GM12864 (cell line): ENCODE measurements around the gene CT47C1.
"Not testable (repeated sequence)": the region's sequence is repeated elsewhere in the genome, so short reads cannot be mapped to it uniquely, and the experiment has no call there.

Experiments
- DNase-seq: peaks from one replicate; pipeline ENCODE4 v3.0.0-alpha.2; 2011; ENCODE audit warnings: low read depth
- H3K4me3 ChIP-seq: 2 replicates; pipeline ENCODE4 v1.5.1; 2011; ENCODE audit warnings: mild to moderate bottlenecking, low read depth, low read length, control low read depth
- TF ChIP-seq, protein P1 (sequence below): IDR thresholded peaks from 2 replicates; pipeline ENCODE4 v1.5.1; 2011; ENCODE audit warnings: low read depth, mild to moderate bottlenecking, moderate library complexity, low read length, control low read depth, inconsistent platforms; ENCODE audit errors: missing control alignments

Gene CT47C1

DNA sequence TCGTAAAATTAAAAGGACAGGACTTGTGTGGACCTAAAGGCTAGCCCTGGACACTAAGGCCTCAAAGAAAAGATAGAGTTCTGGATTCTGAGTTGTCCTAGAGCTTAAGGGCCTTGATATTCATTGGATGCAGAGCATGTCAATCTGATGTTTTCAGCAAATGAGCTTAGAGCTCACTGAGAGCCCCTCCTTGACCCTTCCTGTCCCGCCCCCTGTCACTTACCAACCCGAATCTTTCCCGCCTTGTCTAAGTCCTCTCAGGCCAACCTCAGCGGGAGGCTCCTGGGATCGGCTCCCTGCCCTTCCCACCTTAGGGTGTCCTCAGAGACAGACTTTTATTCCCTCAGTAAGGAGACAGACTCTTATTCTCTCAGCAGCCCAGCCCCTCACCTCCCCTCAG lies at the start of gene CT47C1:
Gene CT47C1 (plus strand): TSS at position 250 of the 400 bp plus-strand sequence. CDS start 233 bp downstream, outside the sequence.
- H3K4me3 ChIP-seq: no peak within 1 kb of the TSS
- TF ChIP-seq, protein P1, sequence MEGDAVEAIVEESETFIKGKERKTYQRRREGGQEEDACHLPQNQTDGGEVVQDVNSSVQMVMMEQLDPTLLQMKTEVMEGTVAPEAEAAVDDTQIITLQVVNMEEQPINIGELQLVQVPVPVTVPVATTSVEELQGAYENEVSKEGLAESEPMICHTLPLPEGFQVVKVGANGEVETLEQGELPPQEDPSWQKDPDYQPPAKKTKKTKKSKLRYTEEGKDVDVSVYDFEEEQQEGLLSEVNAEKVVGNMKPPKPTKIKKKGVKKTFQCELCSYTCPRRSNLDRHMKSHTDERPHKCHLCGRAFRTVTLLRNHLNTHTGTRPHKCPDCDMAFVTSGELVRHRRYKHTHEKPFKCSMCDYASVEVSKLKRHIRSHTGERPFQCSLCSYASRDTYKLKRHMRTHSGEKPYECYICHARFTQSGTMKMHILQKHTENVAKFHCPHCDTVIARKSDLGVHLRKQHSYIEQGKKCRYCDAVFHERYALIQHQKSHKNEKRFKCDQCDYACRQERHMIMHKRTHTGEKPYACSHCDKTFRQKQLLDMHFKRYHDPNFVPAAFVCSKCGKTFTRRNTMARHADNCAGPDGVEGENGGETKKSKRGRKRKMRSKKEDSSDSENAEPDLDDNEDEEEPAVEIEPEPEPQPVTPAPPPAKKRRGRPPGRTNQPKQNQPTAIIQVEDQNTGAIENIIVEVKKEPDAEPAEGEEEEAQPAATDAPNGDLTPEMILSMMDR: no peak

GRCh38 chrX:119025900-119026299 lies 46.9 kb upstream of the CT47C1 start:
- DNase-seq: no peak
- H3K4me3 ChIP-seq: no peak overlapping the region
- TF ChIP-seq, protein P1: no peak

More for the DNA sequence above, at the start of gene CT47C1:
- DNase-seq: no peak

GRCh38 chrX:119026344-119026743 lies 46.4 kb upstream of the CT47C1 start:
- H3K4me3 ChIP-seq, DNase-seq: not testable (repeated sequence)

DNA sequence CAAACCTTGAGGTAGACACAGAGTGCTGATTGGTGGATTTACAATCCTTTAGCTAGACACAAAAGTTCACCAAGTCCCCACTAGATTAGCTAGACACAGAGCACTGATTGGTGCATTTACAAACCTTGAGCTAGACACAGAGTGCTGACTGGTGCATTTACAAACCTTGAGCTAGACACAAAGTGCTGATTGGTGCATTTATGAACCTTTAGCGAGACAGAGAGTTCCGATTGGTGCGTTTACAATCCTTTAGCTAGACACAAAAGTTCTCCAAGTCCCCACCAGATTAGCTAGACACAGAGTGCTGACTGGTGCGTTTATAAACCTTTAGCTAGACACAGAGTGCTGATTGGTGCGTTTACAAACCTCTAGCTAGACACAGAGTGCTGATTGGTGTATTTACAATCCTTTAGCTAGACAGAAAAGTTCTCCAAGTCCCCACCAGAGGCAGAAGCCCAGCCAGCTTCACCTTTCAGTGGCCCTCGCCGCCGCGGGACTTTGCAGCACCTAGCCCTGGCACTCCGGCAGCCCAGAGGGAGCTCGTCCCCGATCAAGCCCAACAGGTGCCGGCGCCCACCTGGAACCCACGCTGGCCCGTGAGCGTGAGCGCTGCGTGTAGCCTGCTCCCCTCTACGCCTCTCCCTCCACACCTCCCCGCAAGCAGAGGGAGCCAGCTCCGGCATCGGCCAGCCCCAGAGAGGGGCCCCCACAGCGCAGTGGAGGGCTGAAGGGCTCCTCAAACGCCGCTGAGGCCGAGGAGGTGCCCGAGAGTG lies 44.6 kb upstream of the CT47C1 start:
- DNase-seq, H3K4me3 ChIP-seq: not testable (repeated sequence)

DNA sequence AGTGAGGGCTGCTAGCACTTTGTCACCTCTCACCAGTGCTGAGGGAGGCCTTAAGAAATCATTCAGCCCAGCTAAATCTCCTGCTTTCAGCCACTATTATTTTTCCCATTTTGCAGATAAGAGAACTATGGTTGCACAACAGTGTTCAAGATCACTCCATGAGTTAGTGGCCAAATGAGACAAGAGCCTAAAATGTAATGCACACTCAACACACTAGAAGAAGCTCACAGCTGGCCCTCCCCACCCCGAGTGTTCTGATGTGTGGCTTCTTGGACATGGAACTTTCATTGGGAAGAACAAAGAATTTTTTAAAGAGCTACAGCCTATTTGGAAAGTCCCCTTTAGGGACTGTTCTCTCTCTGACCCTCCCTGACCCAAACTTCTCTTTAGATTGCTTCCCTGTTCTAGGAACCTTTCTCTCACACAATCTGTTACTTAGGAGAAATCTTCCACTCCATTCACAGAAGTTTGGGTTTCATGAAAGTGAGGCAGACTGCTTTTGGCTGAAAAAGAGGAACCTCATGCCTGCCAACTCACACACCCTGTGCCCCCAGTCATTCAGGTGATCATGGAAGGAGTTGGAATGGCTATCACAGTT lies 44.0 kb upstream of the CT47C1 start:
- TF ChIP-seq, protein P1: no peak
- DNase-seq: no peak
- H3K4me3 ChIP-seq: no peak overlapping the region

DNA sequence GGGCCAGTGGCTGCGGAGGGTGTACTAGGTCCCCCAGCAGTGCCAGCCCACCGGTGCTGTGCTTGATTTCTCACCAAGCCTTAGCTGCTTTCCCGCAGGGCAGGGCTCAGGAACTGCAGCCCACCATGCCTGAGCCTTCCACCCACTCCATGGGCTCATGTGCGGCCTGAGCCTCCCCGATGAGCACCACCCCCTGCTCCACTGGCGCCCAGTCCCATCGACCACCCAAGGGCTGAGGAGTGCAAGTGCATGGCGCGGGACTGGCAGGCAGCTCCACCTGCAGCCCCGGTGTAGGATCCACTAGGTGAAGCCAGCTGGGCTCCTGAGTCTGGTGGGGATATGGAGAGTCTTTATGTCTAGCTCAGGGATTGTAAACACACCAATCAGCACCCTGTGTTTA lies 43.1 kb upstream of the CT47C1 start:
- H3K4me3 ChIP-seq, DNase-seq: not testable (repeated sequence)

GRCh38 chrX:119030990-119031389 lies 41.8 kb upstream of the CT47C1 start:
- no peak overlapping the region for H3K4me3 ChIP-seq
- TF ChIP-seq, protein P1: no peak
- DNase-seq: no peak

DNA sequence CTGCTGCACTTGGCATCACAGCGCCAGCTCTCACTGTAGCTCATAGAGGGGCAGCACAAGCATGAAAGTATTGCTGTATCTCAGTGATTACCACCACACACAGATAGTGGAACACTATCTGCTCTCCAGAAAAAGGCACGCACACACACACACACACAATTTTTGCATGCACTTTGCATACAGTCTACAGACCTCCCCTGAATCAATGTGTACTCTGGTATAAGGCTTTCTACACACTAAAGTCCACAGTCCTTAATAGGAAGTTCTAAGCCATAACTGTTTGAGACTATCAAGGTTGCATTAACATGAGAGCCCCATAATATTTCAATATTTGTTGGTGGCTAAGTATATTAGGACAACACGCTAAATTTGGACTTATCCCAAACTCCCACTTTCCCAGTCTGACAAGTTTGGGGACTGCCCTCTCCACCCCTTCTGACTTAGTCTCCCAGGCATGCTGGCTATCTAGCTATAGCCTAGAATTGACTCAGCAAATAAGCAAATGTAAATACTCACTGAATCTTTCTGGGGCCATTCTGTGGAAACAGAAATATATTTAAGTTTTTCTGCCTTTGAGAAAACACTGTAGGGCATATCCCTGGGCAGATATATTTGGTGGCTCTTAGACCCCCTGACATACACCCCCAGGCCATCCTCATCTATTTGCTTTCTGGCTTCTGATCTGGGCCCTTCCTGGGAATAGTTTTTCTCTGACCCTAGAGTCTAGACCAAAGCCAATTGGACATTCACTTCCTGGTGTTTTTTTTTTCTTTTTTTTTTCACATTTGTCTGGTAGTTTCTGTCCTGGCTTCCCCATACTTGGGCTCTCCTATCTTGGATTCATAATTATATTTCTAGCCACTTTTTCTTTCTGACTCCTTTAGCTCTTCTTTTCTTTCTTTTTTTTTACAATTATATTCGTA lies 36.4 kb upstream of the CT47C1 start:
- DNase-seq: no peak
- no peak overlapping the region for H3K4me3 ChIP-seq
- TF ChIP-seq, protein P1: no peak
